Astrocyte of the spinal cord (primary cell): Measurements from ENCODE around the gene STH.

Experiments used
- DNase-seq: peaks from one replicate; pipeline ENCODE4 v3.0.0; 2011; ENCODE audit warnings: low read depth, low spot score
- H3K4me3 ChIP-seq: 2 replicates; pipeline ENCODE4 v1.5.1; 2011; ENCODE audit warnings: low read depth, mild to moderate bottlenecking, low read length, moderate library complexity
- CTCF ChIP-seq: IDR thresholded peaks from 2 replicates; pipeline ENCODE4 v1.5.1; 2012; ENCODE audit warnings: low read depth, mild to moderate bottlenecking, low read length, inconsistent platforms
- in situ Hi-C: cut with HindIII; loops from 2 replicates; pipeline ENCODE4 v1.10.0; 2017; ENCODE audit warnings: low sequenced_read_pairs

Gene STH

GRCh38 chr17:46039592-46040186, 40.6 kb downstream of the STH start:
- DNase-seq: no peak
- no peak for TF ChIP-seq CTCF
- H3K4me3 ChIP-seq: no peak overlapping the region
- in situ Hi-C loops: no loop called here

DNA sequence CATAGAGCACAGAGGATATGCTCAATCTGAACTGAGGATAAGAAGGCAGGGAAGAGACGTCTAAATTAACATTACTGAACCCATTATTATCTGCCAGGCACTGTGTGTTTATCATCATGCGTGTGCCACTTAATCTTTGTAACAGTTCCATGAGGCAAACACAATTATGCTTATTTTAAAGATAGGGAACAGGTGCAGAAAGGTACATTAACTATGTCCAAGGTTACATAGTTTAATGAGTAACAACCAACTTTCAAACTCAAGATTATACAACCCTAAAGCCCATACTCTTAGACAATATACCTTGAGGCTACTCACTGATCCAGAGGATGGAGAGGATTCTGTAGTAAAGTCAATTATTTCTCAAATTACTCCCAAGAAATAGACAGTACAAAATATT, 43.2 kb downstream of the STH start:
- no peak overlapping the region for H3K4me3 ChIP-seq
- TF ChIP-seq CTCF: no peak
- in situ Hi-C loops: no loop called here
- no peak for DNase-seq

DNA sequence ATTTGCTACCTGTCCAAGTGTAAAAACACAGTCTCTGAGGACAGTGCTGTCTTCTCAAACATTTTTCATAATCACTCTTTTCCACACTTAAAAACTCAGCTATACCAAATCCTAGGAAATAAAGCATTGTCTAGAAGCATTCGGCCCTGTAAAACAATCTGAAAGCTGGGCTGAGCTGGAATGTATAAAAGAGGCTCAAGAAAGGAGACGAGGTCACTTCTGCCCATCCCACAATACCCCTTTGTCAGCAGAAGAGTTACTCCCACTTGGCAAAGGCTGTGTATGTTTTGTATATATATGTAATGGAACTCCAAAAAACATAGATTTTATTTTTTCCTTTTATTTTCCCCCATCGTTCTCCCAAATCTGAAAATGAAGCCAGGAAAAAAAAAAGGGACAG, 43.9 kb downstream of the STH start:
- no peak overlapping the region for H3K4me3 ChIP-seq
- TF ChIP-seq CTCF: no peak
- in situ Hi-C loops: no loop called here
- DNase-seq: no peak

- in situ Hi-C loops: no loop called here
- no peak for TF ChIP-seq CTCF
Observed at GRCh38 chr17:46043606-46044005, 44.6 kb downstream of the STH start.

DNA sequence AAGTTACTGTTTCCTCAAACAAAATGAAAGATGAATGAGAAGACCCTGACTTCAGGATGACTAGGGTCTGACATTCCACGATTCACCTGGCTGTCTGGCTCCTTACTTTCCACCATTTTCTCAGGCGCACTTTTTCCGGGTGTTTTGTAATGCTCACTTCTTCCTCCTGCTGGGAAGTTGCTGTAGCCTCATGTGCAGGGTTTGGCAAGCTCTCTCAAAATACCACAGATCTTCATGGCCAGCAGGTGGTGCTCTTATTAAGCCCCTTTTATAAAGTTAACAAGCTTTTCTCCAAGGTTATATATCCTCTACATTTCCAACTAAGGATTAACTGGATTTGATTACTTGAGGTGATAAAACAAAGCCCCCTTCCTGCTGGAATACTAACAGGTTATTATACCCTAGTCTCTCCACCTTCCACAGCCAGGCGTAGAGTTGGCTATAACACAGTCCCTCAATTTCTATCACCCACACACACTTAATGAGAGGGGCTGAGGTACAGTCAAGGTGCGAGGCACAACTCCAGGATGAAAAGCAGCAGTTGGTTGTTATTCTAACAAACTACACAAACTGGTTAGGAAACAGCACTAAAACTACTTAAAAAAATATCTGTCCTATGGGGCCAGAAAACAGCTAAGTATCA, 45.4 kb downstream of the STH start:
- TF ChIP-seq CTCF: peak; percentile 75
- no peak overlapping the region for H3K4me3 ChIP-seq
- peak; percentile 90 for DNase-seq
- in situ Hi-C loops: no loop called here

More at GRCh38 chr17:46043606-46044005, 44.6 kb downstream of the STH start:
- DNase-seq: no peak
- H3K4me3 ChIP-seq: no peak overlapping the region

GRCh38 chr17:46044989-46045388, 45.9 kb downstream of the STH start:
- no peak for DNase-seq
- TF ChIP-seq CTCF: no peak
- H3K4me3 ChIP-seq: no peak overlapping the region
- in situ Hi-C loops: no loop called here
